AML-193 (cell line): ENCODE data around the gene SEC14L5.

Experiments
- DNase-seq, 2 experiments: peaks; one replicate each; lab custom pipeline; 2025; lab: John Stamatoyannopoulos, UW

Gene SEC14L5

DNA sequence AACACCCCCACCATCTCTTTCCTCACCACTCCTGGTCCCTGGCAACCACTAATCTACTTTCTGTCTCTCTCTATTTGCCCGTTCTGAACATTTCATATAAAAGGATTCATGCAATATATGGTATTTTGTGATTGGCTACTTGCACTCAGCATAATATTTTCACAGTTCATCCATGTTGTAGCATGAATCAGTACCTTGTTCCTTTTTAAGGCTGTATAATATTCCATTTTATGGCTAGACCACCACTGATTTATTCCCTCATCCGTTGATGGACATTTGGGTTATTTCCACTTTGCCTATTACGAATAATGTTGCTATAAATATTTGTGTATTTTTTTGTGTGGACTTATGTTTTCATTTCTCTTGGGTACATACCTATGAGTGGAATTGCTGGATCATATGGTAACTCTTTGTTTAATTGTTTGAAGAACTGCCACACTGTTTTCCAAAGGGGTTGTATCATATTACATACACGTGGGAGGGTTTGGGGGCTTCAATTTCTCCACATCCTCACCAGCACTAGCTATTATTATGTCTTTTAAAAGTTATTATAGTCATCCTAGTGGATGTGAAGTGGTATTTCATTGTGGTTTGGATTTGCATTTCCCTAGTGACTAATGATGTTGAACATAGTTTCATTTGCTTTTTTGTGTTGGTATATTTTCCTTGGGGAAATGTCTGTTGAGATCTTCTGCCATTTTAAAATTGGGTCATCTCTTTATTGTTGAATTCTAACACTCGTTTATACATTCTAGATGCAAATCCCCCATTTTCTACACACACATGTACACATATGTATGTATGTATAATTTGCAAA, 26.3 kb downstream of the SEC14L5 start:
- DNase-seq: peak in 1 of 2 experiments; percentile 4

DNA sequence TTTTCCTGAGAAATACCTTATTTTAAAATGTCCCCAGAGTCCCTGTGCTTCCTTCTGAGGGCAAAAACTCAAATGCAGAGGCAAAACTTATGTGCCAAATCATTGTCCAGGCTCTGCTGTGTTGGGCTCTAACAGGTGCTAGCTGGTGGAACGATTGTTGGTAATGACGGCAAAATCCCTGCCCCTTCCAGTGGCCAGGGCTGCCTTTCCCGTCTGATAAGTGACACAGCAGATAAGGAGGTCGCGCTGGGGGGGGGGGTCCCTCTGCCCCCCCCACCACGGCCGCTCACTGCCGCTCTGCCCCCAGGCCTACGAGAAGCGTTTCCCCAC, 29.1 kb downstream of the SEC14L5 start:
- DNase-seq: no peak

DNA sequence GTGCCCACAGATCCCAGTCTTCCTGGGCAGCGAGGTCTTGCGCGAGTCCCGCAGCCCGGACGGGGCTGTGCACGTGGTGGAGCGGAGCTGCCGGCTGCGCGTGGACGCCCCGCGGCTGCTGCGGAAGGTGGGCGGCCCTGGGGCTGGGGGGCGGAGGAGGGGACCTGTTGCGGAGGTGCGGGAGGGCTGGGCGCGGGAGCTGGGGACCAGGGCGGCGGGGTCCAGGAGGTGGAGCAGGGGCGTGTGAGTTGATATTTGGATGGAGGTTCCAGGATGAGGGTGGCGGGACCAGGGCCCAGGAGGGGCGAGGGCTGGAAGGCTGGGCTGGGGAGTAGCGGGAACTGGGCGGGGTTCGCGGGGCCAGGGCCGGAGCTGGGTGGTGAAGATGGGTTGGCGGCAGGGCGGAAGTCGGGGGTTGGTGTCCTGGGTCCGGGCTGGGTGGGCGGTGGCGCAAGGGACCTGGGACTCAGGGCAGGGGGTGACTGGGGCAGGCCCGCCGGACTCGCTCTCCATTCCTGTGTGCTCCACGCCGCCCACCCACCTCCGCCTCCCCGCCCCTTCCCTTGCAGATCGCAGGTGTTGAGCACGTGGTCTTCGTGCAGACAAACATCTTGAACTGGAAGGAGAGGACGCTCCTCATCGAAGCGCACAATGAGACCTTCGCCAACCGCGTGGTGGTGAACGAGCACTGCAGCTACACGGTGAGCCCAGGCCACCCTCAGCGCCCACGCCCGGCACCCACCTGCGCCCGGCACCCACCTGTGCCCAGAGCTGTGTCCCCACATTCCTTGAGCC, 29.6 kb downstream of the SEC14L5 start:
- no peak for DNase-seq

DNA sequence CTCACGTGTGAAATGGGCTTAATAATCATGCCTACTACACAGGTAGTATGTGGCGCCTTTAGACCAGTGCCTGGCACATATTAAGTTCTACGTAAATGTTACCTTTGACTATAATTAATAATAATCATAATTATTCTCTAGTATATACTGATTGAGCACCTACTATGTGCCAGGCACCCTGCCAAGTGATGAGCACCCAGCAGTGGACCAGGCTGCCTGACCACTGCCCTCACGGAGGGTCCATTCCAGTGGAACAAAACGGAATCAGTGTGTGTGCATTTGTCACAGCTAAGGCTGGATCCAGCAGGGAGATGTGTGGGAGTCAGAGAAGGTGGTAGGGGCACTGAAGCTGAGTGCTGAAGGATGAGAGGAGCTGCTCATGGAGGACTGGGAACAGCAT, 30.5 kb downstream of the SEC14L5 start:
- DNase-seq: no peak

DNA sequence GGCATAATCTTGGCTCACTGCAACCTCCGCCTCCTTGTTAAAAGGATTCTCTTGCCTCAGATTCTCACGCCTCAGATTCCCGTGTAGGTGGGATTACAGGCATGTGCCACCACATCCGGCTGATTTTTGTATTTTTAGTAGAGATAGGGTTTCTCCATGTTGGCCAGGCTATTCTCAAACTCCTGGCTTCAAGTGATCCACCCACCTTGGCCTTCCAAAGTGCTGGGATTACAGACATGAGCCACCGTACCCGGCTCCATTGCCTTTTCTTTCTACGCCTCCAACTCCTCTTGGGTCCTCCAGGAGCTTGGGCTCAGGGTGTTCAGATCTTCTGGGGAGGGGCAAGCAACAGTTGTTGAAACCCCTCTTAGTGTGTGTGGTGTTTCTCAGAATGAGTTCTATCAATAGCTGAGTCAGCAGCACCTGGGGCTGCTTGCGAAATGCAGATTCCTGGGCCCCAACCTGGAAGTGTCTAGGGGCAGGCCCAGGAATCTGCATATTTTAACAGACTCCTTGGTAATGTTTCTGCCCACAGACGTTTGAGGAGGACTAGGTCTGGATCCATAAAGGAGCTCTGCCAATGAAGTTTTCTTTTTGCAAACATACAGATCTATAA, 31.4 kb downstream of the SEC14L5 start:
- no peak for DNase-seq

DNA sequence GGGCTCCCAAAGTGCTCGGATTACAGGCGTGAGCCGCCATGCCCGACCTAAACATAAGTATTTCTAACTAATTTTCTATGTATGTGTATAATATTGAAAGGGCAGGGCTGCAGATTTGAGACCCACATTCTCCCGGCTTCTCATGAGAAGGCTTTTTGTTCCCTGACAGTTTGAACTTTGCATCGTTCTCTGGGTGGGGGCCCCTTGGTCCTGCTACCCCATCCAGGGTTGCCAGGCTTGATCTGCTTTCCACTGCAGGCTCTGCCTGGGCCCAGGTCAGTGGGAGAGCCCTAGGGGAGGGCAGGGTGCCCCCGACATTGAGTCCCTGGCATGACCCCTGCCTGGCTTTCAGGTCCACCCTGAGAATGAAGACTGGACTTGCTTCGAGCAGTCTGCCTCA, 32.3 kb downstream of the SEC14L5 start:
- DNase-seq: no peak

DNA sequence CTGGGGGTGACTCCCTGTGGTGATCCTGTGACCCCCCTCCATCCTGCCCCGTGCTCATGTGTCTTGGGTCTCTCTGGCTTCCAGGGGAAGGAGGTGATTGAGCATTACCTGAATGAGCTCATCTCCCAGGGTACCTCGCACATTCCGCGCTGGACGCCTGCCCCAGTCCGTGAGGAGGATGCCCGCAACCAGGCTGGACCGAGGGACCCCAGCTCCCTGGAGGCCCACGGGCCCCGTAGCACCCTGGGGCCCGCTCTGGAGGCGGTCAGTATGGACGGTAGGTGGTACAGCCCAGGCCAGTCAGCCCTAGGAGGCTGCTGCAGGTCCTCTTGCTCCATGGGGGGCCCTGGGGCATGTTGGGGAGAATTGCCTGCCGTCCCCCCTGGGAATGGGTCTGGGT, 33.6 kb downstream of the SEC14L5 start:
- no peak for DNase-seq

DNA sequence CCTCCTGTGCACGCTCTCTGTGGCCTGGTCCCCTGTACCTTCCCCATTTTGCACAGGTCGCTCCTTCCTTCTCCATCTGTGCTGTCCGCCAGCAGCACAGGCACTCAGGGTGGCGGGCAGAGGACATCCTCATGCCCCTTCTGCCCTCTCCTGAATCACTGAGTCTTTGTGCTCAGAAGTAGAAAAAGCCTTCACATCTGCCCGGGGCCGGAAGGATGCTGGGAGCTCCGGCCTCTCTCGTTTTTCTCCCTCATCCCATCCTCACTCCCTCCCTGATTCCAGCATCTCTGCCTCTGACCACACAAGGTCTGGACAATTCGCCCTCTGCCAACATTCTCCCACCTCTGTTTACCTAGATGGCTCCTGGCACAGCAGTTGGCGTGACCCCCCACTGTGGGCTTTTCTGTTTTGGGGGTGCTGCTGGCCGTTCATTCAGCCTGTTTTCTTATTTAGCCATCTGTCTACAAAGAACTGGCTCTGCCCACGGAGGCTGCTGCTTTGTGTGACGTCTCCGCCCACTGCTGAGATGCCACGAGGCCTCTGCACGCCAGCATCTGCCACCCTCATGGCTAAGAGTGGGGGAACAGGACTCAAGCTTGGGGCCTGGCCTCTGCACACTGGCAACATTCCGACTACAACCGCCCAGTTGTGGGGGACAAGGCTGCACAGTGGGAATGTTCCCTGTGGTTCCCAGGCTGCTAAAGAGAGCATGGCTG, 36.7 kb downstream of the SEC14L5 start:
- DNase-seq: no peak

DNA sequence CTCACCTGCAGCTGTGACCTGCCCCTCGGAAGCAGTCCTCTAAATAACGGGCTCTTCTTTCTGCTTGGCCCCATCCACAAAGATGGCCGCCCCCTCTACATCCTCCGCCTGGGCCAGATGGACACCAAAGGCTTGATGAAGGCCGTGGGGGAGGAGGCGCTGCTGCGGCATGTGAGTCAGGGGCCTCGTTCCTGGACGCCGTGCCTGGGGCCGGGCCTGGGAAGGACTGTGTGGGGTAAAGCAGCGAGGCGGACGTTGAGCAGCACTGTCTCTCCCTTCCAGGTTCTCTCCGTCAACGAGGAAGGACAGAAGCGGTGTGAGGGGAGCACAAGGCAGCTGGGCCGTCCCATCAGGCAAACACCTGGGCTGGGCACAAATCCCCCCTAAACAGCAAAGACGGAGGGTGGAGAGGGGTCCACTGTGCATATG, 42.5 kb downstream of the SEC14L5 start:
- DNase-seq: no peak

DNA sequence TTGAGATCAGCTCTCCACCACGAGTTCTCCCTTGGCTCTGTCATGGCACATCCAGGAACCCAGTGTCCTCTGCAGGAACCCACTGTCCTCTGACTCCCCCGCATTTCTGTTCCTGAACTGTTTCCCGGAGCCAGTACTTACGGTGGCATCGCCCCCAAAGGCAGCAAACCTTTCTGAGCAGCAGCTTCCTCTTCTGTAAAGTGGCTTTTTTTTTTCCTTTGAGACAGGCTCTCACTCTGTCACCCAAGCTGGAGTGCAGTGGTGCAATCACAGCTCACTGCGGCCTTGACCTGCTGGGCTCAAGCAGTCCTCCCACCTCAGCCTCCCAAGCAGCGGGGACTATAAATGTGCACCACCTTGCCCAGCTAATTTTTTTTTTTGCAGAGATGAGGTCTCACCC, 43.4 kb downstream of the SEC14L5 start:
- peak; percentile 41 to 54 for DNase-seq

DNA sequence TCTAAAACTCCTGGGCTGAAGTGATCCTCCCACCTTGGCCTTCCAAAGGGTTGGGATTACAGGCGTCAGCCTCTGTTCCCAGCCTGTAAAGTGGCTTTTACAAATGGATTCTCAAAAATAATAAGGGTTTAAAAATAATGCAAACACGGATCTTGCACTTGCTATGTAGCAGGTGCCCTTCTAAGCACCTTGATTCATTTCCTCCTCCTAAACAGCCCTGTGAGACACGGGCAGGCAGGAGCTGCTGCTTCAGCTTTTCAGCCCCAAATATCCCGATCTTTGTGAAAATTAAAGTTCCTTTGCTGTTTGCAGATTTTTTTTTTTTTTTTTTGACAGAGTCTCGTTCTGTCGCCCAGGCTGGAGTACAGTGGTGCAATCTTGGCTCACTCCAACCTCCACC, 43.9 kb downstream of the SEC14L5 start:
- no peak for DNase-seq

DNA sequence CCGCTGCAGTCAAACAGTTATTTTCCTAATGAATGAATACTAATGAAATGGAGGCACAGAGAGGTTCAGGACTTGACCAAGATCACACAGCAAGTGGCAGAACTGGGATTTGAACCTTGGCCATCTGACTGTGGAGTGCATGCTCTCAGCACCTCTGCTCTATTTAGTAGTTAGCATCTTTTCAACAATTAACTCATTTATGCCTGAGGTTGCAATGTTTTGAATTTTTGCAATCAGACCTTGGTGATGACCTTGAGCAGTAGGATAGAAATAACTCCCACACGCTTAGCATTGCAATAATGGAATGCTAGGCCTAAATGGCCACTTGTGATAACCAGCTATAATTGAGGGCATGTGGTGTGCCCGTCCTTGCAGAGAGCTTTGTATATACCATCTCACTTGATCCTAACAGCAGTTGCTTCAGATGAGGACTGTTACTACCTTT, 44.6 kb downstream of the SEC14L5 start:
- DNase-seq: no peak

DNA sequence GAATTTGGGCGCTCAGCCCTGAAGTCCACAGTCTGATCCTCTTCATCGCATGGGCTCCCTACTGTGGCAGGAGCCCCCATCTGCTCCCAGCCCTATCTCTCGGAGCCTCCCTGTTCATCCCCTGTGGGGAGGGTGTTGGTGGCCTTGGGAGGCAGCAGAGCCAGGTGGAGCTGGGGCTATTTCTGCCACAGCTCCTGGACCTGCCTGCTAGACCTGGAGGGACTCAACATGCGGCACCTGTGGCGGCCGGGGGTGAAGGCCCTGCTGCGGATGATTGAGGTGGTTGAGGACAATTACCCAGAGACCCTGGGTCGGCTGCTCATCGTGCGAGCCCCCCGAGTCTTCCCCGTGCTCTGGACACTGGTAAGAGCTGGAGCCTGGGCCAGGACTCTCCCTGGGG, 45.1 kb downstream of the SEC14L5 start:
- no peak for DNase-seq

DNA sequence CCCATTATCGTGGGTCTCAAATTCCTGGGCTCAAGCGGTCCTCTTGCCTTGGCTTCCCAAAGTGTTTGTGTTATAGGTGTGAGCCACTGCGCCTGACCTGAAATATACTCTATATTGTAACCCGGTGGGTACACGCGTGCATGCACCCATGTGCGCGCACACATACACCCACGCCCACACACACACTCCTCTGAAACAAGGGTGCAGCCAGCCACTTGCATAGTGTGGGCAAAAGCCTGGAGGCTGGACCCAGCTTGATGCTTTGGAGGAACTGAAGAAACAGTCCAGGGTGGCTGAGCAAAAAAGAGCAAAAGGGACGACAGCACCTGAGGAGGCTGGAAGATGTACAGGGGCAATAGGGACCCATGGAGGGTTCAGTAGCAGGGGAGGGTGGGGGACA, 45.7 kb downstream of the SEC14L5 start:
- no peak for DNase-seq

DNA sequence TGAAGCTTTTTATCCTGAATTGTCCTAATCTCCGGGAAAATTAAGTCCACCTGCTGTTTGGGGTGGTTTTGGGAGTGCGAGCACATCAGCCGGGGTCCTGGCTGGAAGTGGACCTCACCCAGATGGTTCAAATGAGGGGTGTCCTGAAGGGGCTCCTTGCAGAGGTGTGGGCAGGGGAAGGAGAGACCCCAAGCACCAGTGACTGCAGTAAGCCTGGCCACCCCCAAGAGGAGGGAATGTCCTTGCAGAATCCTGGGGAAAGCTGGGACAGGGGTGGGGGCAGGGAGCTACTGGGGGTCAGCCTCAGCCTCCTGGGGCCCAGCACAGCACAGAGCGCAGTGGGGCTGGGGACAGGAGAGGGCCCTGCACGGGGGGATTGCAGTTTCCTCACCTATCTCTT, 46.2 kb downstream of the SEC14L5 start:
- DNase-seq: no peak

DNA sequence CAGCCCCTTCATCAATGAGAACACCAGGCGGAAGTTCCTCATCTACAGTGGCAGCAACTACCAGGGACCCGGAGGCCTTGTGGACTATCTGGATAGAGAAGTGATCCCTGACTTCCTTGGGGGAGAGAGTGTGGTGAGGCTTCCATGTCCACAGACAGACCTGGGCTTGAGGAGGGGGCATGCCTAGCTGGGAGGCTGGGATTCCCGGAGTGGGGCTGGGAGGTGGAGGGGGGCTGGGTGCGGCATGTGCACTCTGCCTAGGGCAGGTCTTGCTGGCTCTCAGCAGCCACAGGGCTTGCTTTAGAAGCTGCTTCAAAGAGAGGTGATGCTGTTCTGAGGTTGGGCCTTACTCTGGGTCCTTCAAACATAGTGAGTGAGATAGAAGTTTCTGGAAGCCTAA, 47.8 kb downstream of the SEC14L5 start:
- no peak for DNase-seq

DNA sequence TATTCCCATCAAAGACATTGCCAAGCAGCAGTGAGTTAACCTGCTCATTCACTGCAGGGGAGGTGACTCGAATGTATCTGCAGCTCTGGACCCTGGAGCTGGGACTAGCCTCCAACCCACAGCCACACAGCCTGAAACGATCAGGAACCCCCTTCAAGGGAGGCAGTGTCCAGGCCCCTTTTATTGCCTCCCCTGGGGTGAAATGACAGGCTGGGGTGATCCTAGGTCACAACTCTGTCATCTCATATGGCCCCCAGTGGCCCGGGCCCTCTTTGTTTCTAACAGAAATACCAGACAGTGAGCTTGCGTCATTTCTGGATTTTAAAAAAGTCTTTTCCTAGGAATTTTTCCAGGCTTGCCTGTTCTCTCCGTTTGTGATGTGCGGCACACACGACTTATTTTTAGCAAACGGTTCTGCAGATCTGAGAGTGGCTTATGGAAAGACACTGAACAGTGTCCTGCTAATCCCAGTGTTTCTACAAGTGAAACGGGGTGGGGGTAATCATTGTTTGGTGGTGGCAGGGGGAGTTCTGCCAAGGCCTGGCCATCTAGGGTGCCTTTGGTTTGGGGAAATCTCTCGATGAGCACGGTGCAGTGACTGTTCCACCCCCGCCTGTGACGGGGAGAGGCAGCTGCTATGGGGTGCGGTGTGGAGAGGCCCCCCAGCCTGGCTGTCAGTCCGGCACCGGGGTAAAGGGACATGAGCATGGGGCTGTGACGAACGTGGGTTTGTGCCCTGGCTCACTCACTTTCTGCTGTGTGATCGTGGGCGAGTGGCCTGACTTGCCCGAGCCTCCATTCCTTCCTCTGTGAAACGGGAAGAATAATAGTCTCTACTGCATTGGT, 48.4 kb downstream of the SEC14L5 start:
- no peak for DNase-seq

DNA sequence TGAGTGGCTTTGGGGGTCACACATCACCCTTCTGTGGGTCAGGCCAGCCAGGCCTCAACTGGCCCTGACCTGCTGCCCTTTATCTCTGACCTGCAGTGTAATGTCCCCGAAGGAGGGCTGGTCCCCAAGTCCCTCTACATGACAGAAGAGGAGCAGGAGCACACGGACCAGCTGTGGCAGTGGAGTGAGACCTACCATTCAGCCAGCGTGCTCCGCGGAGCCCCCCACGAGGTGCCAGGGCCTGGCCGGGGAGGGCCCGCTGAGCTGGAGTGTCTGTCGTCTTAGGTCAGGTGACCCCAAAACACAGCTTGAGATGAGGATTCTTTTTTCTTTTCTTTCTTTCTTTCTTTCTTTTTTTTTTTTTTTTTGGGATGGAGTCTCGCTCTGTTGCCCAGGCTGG, 49.1 kb downstream of the SEC14L5 start:
- no peak for DNase-seq

DNA sequence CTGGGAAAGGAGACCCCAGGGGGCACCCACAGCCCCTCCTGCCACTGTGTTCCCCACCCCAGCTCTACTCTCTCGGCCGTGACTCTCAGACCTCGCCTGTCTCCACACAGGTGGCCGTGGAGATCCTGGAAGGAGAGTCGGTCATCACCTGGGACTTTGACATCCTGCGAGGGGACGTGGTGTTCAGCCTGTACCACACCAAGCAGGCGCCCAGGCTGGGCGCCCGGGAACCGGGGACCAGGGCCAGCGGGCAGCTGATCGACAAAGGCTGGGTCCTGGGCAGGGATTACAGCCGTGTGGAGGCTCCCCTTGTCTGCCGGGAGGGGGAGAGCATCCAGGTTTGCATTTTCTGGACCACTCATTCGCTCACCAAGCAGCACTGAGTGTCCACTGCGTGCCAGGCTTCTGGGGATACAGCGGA, 50.2 kb downstream of the SEC14L5 start:
- DNase-seq: no peak

DNA sequence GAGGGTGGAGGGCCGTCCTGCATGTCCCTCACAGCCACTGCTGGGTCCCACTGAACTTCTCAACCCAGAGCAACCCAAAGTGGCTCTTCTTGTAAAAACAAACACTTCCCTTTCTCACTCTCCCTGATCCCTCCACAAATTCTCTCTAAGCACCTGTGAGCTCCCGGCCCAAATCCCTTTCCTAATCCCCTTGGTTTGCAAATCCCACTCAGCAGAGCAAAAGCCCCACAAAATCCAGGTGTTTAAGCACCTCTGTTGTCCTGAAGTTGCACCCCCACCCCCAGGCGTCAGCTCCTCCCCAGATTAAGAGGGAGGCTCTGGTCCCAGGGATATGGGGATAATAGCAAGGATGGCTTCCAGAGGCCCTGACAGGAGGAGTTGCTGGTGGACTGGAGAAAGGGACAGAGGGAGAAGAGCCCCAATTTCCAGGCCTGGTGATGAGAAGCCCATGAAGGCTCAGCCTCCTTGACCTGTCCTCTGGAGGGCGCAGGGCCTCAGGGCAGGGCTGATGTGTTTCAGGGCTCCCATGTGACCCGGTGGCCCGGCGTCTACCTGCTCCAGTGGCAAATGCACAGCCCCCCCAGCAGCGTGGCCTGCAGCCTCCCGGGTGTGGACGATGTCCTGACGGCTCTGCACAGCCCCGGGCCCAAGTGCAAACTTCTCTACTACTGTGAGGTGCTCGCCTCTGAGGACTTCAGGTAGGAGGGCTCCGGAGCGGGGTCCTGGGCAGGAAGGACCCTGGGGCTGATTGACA, 52.6 kb downstream of the SEC14L5 start:
- DNase-seq: no peak

DNA sequence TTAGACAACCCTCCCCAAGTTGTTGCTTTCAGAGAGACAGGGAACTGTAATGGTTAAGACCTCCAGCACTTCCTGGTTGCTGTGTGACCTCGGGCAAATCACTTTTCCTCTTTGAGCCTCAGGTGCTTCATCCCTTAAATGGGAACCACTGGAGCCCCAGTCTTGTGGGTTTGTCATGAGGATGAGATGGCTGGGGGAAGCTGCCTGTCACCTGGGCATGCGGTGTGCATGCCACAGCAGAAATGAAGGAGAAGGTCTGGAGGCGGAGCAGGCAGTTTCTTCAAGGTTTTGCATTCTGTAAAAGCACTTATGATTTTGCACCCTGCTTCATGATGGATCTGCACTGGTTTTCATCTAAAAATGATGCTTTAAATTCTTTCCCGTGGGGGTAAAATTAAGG, 53.5 kb downstream of the SEC14L5 start:
- DNase-seq: no peak
